GM23248 (cell line): ENCODE data around the gene INTS1. TPM values are rescaled to one million over a fixed set of nuclear protein-coding genes. Genes with fewer than 3 reads are reported as not detected.
A peak's percentile ranks its signal among the peaks of the same experiment; 100 is the strongest.

ENCODE experiments used
- DNase-seq: peaks from one replicate; pipeline ENCODE4 v3.0.0-alpha.2; 2015
- H2AFZ ChIP-seq: fragments of 200-600 bp; sonication (generic); 2 replicates; pipeline ENCODE4 v1.6.1; 2016; ENCODE audit warnings: antibody characterized with exemption
- H3F3A ChIP-seq: fragments of 200-600 bp; sonication (generic); 2 replicates; pipeline ENCODE4 v1.6.1; 2016; ENCODE audit warnings: mild to moderate bottlenecking, antibody characterized with exemption, mixed run types; ENCODE audit not compliant: insufficient read depth
- H3K27ac ChIP-seq: fragments of 200-600 bp; sonication (generic); 2 replicates; pipeline ENCODE4 v1.5.1; 2016; ENCODE audit warnings: mild to moderate bottlenecking
- H3K27me3 ChIP-seq: fragments of 200-600 bp; sonication (generic); replicated peaks from 2 replicates; pipeline ENCODE4 v1.6.1; 2016; ENCODE audit warnings: mild to moderate bottlenecking; ENCODE audit not compliant: insufficient read depth
- H3K36me3 ChIP-seq: fragments of 200-600 bp; sonication (generic); 2 replicates; pipeline ENCODE4 v1.6.1; 2016; ENCODE audit warnings: low read depth, mild to moderate bottlenecking
- H3K4me1 ChIP-seq: fragments of 200-600 bp; sonication (generic); 2 replicates; pipeline ENCODE4 v1.6.1; 2016; ENCODE audit warnings: mild to moderate bottlenecking; ENCODE audit not compliant: insufficient read depth
- H3K4me2 ChIP-seq: fragments of 200-600 bp; sonication (generic); one replicate; pipeline ENCODE4 v1.6.1; 2016; ENCODE audit warnings: mild to moderate bottlenecking; ENCODE audit not compliant: unreplicated experiment
- H3K4me3 ChIP-seq: fragments of 200-600 bp; sonication (generic); 2 replicates; pipeline ENCODE4 v1.5.1; 2016; ENCODE audit warnings: mild to moderate bottlenecking
- H3K79me2 ChIP-seq: fragments of 200-600 bp; sonication (generic); 2 replicates; pipeline ENCODE4 v1.6.1; 2016; ENCODE audit warnings: mild to moderate bottlenecking; ENCODE audit not compliant: insufficient read depth
- H3K9ac ChIP-seq: fragments of 200-600 bp; sonication (generic); 2 replicates; pipeline ENCODE4 v1.6.1; 2016; ENCODE audit warnings: mild to moderate bottlenecking
- H3K9me2 ChIP-seq: fragments of 200-600 bp; sonication (generic); 2 replicates; pipeline ENCODE4 v1.6.1; 2016; ENCODE audit warnings: mixed run types, mild to moderate bottlenecking, moderate library complexity; ENCODE audit not compliant: insufficient read depth
- H3K9me3 ChIP-seq: fragments of 200-600 bp; sonication (generic); one replicate; pipeline ENCODE4 v1.6.1; 2017; ENCODE audit warnings: low read depth
- H4K20me1 ChIP-seq: fragments of 200-600 bp; sonication (generic); 2 replicates; pipeline ENCODE4 v1.6.0; 2016; ENCODE audit not compliant: insufficient read depth
- EZH2 ChIP-seq: fragments of 200-600 bp; sonication (generic); IDR thresholded peaks from 2 replicates; pipeline ENCODE4 v1.6.1; 2018; ENCODE audit warnings: antibody characterized with exemption, mild to moderate bottlenecking; ENCODE audit not compliant: insufficient read depth, poor library complexity, severe bottlenecking
- EZH2phosphoT487 ChIP-seq: fragments of 200-600 bp; sonication (generic); IDR thresholded peaks from 2 replicates; pipeline ENCODE4 v1.6.1; 2018; ENCODE audit warnings: antibody characterized with exemption, moderate library complexity, mild to moderate bottlenecking, low read depth; ENCODE audit not compliant: insufficient read depth
- WGBS, 2 experiments: methylation state at CpG; one replicate each; pipeline ENCODE4 v1.1.6; 2015 to 2017; ENCODE audit warnings: low lambda C conversion rate in 2 of 2, low coverage in 1 of 2; ENCODE audit errors: missing lambda C conversion rate in 2 of 2; 5-methylcytosine and 5-hydroxymethylcytosine counted together
- in situ Hi-C: fragments of 300-500 bp; cut with MboI; formaldehyde crosslinking; loops from 2 replicates; pipeline ENCODE4 v1.15.0; 2020
- polyA plus RNA-seq: library from polyadenylated mRNA; unstranded; fragments of >200 nt; fragmentation: Nextera tagmentation; extraction: Ambion mirVana; gene quantifications from 2 replicates; pipeline ENCODE4 v1.2.1, GENCODE V29; 2016
- total RNA-seq: library from RNA; depleted of rRNA; stranded (reverse); fragments of >200 nt; shearing (Covaris generic); gene quantifications from 2 replicates; pipeline ENCODE4 v1.2.3, GENCODE V29; 2014

Gene INTS1
- total and polyA plus RNA-seq, 2 experiments from 2014 or later: 25.4 to 44.7 TPM

- WGBS, 2 experiments: 1 to 4% methylated on average over 36 of the region's 36 CpGs
Observed at GRCh38 chr7:1532456-1533254, 28.5 kb upstream of the INTS1 start.

DNA sequence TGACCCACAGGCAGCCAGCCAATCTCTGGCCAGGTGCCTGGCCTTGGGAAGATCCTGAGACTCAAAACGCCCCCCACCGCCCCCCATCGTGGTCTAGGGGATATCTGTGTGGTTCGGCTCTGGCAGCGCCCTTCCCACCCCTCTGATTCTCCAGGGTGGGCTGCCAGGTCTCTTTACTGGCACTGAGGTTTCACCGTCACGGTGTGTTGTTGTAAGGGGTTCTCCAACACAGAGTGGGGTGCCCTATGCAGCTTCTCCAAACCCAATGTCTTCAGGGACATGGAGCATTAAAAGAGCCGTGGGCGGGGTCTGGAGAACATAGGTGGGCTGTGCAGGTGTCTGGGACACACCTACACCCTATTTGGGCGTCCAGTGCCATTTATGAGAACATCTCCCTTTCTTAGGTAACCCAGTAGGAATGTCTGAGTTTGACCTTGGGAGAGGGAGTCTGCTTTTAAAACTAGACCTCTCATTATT is 27.8 kb upstream of the INTS1 start:
- H3K27me3 ChIP-seq: no peaks in the 10 kb centered on the region
- peak overlapping the region; percentile 96 for H3K27ac ChIP-seq
- WGBS, 2 experiments: 11 to 15% methylated on average over 10 of the region's 10 CpGs
- no peak for TF ChIP-seq EZH2
- no peak for TF ChIP-seq EZH2phosphoT487
- peak overlapping the region; percentile 95 for H3K4me2 ChIP-seq
- H3K9me3 ChIP-seq: no peaks in the 10 kb centered on the region
- H2AFZ ChIP-seq: no peak overlapping the region
- in situ Hi-C loops: no loop called here
- peak overlapping the region; percentile 88 for H3K9ac ChIP-seq
- DNase-seq: no peak
- peaks cover 38% of the 10 kb centered on the region for H3K79me2 ChIP-seq
- H3F3A ChIP-seq: peaks cover 18% of the 10 kb centered on the region
- peaks cover 28% of the 10 kb centered on the region for H3K4me1 ChIP-seq
- no peaks in the 10 kb centered on the region for H3K9me2 ChIP-seq
- H3K4me3 ChIP-seq: peak overlapping the region; percentile 79
- H4K20me1 ChIP-seq: no peaks in the 10 kb centered on the region
- H3K36me3 ChIP-seq: no peaks in the 10 kb centered on the region

More at GRCh38 chr7:1532456-1533254, 28.5 kb upstream of the INTS1 start:
- Histone ChIP-seq H2AFZ (no peak overlapping the region), H3K4me2 (peak overlapping the region; percentile 95), H3K27ac (peak overlapping the region; percentile 96), H3K36me3 (no peaks in the 10 kb centered on the region), H3K4me1 (peaks cover 31% of the 10 kb centered on the region), H3K9me3 (no peaks in the 10 kb centered on the region), H3K9ac (peak overlapping the region; percentile 88), H4K20me1 (no peaks in the 10 kb centered on the region), H3K27me3 (no peaks in the 10 kb centered on the region), H3F3A (peaks cover 18% of the 10 kb centered on the region), H3K79me2 (peaks cover 41% of the 10 kb centered on the region), H3K9me2 (no peaks in the 10 kb centered on the region), H3K4me3 (peak overlapping the region; percentile 79)
- no peak for TF ChIP-seq EZH2phosphoT487
- TF ChIP-seq EZH2: no peak
- in situ Hi-C loops: no loop called here
- peak; percentile 97 for DNase-seq

DNA sequence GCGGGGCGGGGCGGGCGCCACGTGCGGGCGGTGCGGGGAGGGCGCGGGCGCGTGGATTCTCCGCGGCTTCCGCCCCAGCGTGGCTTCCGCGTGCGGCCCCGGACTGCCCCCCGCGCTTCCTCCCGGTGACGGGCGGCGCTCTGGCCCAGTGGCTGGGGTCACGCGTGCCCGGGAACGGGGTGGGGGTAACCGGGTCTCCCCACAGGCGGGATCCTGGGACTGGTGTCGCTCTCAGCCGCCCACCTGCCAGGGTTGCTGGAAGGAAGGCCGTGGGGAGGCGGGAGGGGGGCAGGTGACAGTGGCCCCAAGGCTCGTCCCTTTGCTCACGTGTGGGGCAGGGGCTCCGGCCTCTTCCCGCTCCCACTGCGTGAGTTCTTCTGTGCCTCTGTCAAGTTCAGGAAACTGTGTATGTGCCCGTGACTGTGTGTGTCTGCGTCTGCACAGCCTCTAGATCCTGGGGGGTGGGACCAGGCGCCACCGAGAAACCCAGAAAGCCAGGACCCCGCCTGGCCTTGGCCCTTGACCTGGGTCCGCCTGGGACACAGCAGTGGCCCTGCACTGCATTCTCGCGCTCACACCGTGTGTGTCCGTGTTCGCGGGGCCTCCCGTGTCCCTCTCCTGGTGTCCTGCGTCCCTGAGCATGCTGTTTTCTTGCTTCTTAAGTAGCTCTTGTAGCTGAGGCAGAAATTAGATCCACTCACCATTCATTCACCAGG is 27.2 kb upstream of the INTS1 start:
- Histone ChIP-seq H3K79me2 (peaks cover 32% of the 10 kb centered on the region), H4K20me1 (no peaks in the 10 kb centered on the region), H3K27ac (peak overlapping the region; percentile 96), H3F3A (peaks cover 18% of the 10 kb centered on the region), H3K4me3 (peak overlapping the region; percentile 79), H3K36me3 (no peaks in the 10 kb centered on the region), H3K9me2 (no peaks in the 10 kb centered on the region), H3K9me3 (no peaks in the 10 kb centered on the region), H3K4me2 (peak overlapping the region; percentile 95), H3K4me1 (peaks cover 22% of the 10 kb centered on the region), H3K27me3 (0 out of 2 replicates have a peak, but pooled peaks cover 5% of the 10 kb centered on the region), H2AFZ (no peak overlapping the region), H3K9ac (peak overlapping the region; percentile 88)
- TF ChIP-seq EZH2phosphoT487 (no peak), EZH2 (no peak)
- DNase-seq: peak; percentile 55
- 2% methylated on average over 35 to 42 of the region's 55 CpGs for WGBS, 2 experiments
- in situ Hi-C loops: no loop called here

- H3K9ac ChIP-seq: peak overlapping the region; percentile 88
- no peaks in the 10 kb centered on the region for H3K9me2 ChIP-seq
- 0 out of 2 replicates have a peak, but pooled peaks cover 6% of the 10 kb centered on the region for H3K27me3 ChIP-seq
Observed at GRCh38 chr7:1530946-1531262, 26.7 kb upstream of the INTS1 start.

More at GRCh38 chr7:1530946-1531262, 26.7 kb upstream of the INTS1 start:
- Histone ChIP-seq H3K9me3 (no peaks in the 10 kb centered on the region), H3K4me3 (peak overlapping the region; percentile 79), H3K36me3 (no peaks in the 10 kb centered on the region), H2AFZ (no peak overlapping the region), H4K20me1 (no peaks in the 10 kb centered on the region), H3K79me2 (peaks cover 27% of the 10 kb centered on the region), H3K27ac (peak overlapping the region; percentile 96), H3K4me1 (peaks cover 21% of the 10 kb centered on the region), H3K4me2 (peak overlapping the region; percentile 95), H3F3A (peaks cover 18% of the 10 kb centered on the region)
- in situ Hi-C loops: no loop called here
- TF ChIP-seq EZH2: no peak
- DNase-seq: no peak
- WGBS, 2 experiments: 1% methylated on average over 12 to 29 of the region's 45 CpGs
